Globus pallidus (tissue), 1 donor: ENCODE results near the gene GAB1.

ENCODE experiments used
- DNase-seq: peaks from one replicate; pipeline ENCODE4 v3.0.0-alpha.2; 2015; ENCODE audit warnings: low spot score

GAB1 gene

DNA sequence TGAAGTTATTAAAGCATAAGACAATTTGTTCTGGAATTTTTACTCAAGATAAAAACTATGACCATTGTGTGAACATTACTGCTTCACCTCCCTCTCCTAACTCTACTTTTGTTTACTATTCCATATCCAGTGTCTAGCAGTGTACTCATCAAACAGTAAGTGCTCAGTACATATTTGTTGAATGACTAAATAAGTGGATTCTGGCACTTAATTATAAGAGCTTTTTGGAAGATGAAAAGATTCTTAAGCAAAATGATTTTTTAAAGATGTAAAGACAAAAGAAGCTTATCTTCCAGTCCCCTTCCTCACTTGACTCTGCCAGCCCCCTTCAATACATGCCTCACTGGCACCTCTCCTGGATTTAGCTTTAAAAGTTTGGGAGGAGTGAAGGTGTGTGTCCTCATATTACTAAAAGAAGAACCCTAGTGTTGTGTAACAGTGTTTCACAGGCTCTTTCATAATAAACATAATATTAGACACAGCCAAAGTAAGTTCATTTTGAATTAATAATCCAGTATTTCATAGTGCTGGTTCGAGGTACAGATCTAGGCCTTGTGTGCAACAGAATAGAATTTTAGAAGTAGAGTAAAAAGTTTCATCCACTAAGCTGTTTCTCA is 53.0 kb downstream of the GAB1 start:
- DNase-seq: no peak

DNA sequence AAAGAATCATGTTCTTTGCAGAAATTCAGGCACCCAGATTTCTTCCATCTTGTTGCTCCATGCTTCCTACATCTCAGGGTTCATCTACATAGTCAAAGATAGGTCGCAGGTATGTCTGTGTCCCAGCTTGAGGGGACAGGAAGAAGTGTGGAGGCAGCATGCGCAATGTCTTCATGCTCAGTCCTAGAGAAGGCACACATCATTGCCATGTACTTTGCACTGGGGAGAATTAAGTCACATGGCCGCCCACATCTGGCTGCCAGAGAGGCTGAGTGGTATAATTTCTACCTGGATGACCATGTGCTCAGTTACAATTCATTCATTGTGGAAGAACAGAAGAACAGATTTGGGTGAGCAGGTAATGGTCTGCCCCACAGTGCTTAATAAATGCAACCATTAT is 54.1 kb downstream of the GAB1 start:
- DNase-seq: no peak

DNA sequence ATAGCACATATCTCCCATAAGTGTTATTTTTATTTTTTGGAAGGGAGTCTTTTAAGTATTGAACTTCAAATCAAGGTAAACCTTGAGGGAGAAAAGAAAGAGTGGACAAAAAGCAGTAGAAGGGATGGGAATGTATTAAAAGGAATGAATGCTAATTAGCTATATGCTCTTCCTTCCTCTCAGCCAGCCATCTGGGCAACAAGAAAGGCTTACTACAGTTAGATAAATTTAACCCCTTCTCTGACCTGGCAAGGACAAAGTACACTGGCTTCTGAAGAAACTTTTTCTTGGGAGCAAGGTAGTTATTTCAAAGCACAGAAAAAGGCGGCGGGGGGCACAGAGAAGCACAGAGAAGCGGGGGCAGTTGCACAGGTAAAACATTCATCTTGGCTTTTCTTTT is 54.6 kb downstream of the GAB1 start:
- DNase-seq: no peak

GRCh38 chr4:143391895-143392294 is 55.2 kb downstream of the GAB1 start:
- no peak for DNase-seq

DNA sequence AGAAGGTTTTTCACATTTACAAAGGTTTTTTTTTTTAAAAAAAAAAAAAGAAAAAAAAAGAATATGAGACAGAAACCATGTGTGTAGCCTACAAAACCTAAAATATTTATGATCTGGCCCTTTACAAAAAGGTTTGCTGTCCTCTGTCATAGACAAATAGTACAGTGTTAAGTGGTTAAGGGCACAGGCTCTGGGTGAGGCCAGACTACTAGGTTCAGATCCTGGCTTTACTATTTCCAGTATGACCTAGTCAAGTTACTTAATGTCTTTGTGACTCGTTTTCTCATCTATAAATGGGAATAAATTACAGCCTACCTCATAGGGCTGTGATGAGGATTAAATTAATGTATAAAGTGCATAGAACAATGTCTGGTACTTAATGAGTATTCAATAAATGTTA is 56.5 kb downstream of the GAB1 start:
- no peak for DNase-seq

DNA sequence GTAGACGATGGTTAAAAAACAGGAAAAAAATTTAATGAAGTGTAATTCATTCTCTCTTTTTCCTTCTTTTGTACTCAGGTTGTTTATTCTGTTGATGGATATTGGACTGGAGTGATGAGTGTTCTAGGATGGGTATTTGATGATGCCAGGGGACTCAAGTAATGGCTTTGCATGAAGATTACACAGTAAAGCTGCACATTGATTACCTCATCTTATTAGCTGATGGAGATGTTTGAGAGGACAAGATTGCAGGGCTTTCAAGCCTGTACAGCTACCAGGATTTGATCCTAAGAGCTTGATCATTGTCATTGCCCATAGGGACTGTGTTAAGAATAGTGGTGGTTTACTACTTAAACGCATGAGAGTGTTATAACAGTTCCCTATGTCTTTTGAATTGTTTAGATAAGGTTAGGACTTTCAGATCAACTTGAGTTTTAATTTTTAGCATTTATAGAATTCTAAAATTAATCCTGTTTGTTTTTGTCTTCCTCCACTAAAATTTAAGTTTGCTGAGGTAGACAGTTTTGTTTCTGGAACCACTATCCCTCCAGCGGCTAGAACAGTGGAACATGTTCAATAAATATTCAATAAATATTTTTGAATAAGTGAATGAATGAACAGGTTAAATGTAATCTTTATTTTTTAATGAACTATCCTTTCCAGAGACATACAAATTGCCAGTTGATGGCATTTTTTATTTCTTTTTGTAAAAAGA is 58.2 kb downstream of the GAB1 start:
- no peak for DNase-seq

- no peak for DNase-seq
These were observed 60.0 kb downstream of the GAB1 start for GRCh38 chr4:143396695-143397094.

DNA sequence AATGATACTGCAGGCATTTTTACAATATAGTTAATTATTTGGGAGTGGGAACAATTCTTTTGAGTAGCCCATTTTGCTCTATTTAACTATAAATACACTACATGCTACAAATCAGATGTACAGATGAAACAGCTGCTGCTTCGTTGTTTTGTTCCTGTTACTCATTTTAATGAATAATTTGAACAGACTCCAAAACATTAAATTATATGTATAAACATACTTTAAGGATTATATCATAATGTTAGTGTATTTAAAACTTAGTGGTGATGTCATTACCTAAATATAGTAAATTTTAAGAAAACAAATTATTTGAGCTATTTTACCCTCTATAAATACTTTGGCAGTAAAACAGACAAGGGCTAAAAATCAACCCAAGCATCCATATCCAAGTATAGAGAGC is 60.7 kb downstream of the GAB1 start:
- DNase-seq: no peak

- peak; percentile 42 for DNase-seq
These were observed 61.2 kb downstream of the GAB1 start for GRCh38 chr4:143397887-143398286.

- peak; percentile 82 for DNase-seq
These were observed 62.7 kb downstream of the GAB1 start for GRCh38 chr4:143399113-143399949.

DNA sequence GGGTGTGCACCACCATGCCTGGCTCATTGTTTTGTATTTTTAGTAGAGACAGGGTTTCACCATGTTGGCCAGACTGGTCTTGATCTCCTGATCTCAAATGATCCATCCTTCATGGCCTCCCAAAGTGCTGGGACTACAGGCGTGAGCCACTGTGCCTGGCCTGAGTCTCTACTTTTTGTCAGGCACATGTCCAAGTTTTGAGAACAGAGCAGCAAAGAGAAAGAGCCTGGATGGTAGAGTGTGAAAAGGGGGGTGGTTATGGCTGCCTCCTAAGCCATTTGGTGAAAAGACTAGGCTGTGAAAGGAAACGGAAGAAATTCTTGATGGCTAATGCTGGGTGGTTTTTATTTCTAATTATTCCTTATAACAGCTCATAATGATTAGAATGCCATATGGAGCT is 63.4 kb downstream of the GAB1 start:
- peak; percentile 79 for DNase-seq

GRCh38 chr4:143402776-143403552 is 66.3 kb downstream of the GAB1 start:
- peak; percentile 90 for DNase-seq

DNA sequence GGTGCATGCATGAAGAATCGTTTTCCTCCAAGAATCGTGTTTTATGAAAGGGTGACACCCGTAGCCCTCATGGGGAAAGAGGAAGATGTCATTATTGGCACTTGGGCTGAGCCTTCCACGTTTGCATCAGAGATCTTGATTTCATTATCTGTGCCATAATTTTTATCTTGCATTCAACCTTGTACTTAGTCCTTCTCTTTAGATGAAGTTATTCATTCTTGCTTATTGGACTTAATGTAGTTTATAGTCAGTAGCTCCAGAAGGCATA is 66.8 kb downstream of the GAB1 start:
- DNase-seq: no peak

GRCh38 chr4:143404555-143404954 is 67.9 kb downstream of the GAB1 start:
- DNase-seq: no peak

GRCh38 chr4:143405075-143405730 is 68.5 kb downstream of the GAB1 start:
- DNase-seq: no peak

- DNase-seq: no peak
These were observed 69.8 kb downstream of the GAB1 start for GRCh38 chr4:143406523-143406922.

- DNase-seq: no peak
These were observed 70.8 kb downstream of the GAB1 start for GRCh38 chr4:143407474-143407873.

- DNase-seq: no peak
These were observed 71.2 kb downstream of the GAB1 start for GRCh38 chr4:143407888-143408287.

- DNase-seq: no peak
These were observed 73.3 kb downstream of the GAB1 start for GRCh38 chr4:143410015-143410414.

- DNase-seq: peak; percentile 99
These were observed 75.1 kb downstream of the GAB1 start for GRCh38 chr4:143411527-143412419.

DNA sequence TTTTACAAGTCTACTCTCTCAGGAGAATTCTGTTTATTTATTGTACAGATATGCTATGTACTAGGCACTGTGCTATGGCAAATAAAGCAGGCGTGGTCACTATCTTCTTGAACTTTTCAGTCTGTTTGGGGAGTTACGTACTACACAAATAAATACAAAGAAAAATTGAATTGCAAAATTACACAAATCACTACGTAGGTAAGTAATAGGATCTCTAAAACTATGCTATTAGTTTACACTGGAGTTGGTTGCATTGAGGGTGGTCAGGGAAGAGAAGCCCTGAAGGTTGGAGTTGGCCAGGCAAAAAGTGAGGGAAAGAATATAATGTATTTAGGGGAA is 75.7 kb downstream of the GAB1 start:
- DNase-seq: no peak
